ENCODE measurements around the gene GLI1.
"Not testable (repeated sequence)": the region's sequence is repeated elsewhere in the genome, so short reads cannot be mapped to it uniquely, and the experiment has no call there.

GLI1 gene

DNA sequence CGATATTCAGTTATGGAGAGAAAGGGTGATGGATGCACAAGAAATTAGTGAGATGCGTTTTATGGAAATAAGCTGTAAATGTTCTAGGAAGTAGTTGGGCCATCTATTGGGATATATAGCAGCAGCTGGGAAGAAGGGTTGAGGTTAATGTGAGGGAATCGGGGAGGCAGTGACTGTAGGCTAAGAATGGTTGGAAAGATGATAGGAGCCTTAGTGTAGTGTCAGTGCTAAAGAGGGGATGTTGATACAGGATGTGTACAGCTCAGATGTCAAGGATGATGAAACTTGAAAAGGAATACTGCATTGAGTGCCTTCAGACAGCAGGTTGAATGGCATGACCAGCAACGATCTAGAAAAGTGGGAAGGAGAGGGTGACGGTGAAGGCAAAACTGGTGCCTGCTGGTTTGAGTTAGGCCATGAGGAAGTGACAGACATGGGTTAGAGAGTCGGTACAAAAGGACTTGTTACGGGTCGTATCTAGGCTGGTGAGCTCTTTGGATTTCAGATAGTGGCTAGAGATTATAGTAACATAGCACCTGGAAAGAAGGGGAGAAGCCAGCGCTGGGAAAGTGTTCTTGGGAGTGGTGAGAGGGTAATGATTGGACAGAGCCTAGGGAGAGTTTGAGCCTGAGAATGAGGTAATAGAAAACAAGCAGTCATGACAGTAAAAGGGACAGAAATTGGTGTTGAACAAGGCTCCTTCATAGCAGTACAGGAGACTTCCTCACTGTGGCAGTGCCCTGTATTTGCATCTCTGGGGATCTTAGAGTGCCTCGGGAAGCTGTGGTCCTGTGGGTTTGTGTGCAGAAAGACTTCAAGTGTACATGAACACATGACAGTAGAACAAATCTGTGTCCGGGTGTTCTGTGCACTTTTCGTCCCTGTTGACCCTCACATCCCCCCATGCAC, 37.9 kb downstream of the GLI1 start:
- DNase-seq (ENCODE audit: low spot score): no peak

DNA sequence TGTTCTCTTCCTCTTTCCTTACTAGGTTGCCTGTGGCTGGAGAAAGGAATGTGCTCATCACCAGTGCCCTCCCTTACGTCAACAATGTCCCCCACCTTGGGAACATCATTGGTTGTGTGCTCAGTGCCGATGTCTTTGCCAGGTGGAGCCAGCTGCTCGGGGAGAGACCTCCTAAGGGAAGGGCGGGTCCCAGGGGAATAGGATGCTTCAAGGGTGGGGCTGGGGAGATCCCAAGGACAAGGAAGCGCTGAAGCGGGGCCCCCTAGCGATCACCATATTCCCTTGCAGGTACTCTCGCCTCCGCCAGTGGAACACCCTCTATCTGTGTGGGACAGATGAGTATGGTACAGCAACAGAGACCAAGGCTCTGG, 38.5 kb downstream of the GLI1 start:
- DNase-seq (ENCODE audit: low spot score): no peak

DNA sequence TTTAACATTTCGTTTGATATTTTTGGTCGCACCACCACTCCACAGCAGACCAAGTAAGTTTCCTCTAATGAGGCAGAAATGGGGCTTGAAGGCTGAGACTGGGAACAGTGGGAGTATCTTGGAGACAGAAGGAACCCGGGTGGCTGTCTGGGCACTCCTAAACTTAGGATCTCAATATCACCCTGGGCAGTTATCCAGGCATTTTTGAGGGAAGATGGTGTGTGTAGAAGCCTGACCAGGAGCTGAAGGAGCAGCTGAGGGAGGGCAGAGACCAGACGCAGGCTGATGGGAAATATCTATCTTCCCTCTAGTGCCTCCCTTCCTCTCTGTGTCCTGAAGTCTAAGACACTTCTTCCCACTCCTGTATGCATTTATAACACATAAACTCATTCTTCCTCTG, 39.0 kb downstream of the GLI1 start:
- DNase-seq (ENCODE audit: low spot score): no peak

DNA sequence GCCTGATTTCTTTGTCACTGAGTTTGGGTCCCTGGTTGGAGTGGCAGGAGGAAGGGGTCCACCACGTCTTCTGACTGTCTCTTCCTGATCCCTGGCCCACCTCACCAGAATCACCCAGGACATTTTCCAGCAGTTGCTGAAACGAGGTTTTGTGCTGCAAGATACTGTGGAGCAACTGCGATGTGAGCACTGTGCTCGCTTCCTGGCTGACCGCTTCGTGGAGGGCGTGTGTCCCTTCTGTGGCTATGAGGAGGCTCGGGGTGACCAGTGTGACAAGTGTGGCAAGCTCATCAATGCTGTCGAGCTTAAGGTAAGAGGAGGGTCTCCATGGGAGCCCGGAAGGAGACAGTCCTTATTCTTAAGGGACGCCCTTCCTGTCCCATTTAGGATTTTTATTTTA, 40.6 kb downstream of the GLI1 start:
- DNase-seq (ENCODE audit: low spot score): no peak

DNA sequence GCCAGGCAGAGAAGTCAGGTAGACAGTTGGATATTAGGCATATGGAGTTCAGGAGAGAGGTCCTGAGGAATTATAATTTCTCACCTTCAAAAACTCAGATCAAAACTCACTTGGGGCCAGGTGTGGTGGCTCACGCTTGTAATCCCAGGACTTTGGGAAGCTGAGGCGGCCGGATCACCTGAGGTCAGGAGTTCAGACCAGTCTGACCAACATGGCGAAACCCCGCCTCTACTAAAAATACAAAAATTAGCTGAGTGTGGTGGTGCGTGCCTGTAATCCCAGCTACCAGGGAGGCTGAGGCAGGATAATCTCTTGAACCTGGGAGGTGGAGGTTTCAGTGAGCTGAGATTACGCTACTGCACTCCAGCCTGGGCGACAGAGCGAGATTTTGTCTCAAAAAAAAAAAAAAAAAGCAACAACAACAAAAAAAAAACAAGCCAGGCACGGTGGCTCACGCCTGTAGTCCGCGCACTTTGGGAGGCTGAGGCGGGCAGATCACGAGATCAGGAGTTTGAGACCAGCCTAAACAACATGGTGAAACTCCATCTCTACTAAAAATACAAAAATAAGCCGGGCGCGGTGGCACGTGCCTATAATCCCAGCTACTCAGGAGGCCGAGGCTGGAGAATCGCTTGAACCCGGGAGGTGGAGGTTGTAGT, 42.9 kb downstream of the GLI1 start:
- DNase-seq (ENCODE audit: low spot score): not testable (repeated sequence)

DNA sequence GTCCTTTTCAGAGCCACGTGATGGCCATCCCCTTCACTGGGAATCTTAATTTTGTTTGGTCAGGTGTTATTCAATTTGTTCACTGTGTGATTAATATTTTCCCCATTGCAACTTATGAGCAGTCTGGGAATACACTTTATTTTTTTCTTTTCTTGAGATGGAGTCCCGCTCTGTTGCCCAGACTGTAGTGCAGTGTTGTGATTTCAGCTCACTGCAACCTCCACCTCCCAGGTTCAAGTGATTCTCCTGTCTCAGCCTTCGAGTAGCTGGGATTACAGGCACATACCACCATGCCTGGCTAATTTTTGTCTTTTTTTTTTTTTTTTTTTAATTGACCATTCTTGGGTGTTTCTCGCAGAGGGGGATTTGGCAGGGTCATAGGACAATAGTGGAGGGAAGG, 47.0 kb downstream of the GLI1 start:
- DNase-seq (ENCODE audit: low spot score): not testable (repeated sequence)

DNA sequence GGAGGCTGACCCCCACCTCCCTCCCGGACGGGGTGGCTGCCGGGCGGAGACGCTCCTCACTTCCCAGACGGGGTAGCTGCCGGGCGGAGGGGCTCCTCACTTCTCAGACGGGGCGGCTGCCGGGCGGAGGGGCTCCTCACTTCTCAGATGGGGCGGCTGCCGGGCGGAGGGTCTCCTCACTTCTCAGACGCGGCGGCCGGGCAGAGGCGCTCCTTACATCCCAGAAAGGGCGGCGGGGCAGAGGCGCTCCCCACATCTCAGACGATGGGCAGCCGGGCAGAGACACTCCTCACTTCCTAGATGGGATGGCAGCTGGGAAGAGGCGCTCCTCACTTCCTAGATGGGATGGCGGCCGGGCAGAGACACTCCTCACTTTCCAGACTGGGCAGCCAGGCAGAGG, 48.2 kb downstream of the GLI1 start:
- DNase-seq (ENCODE audit: low spot score): not testable (repeated sequence)

DNA sequence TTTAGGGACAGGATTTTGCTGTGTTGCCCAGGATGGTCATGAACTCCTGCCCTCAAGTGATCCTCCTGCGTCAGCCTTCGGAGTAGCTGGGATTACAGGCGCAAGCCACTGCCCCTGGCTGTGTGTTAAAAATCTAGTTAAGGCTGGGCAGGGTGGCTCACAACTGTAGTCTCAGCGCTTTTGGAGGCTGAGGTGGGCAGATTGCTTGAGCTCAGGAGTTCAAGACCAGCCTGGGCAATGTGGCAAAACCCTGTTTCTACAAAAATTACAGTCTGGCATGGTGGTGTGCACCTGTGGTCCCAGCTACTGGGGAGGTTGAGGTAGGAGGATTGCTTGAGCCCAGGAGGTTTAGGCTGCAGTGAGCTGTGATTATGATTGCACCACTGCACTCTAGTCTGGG, 51.6 kb downstream of the GLI1 start:
- DNase-seq (ENCODE audit: low spot score): no peak

DNA sequence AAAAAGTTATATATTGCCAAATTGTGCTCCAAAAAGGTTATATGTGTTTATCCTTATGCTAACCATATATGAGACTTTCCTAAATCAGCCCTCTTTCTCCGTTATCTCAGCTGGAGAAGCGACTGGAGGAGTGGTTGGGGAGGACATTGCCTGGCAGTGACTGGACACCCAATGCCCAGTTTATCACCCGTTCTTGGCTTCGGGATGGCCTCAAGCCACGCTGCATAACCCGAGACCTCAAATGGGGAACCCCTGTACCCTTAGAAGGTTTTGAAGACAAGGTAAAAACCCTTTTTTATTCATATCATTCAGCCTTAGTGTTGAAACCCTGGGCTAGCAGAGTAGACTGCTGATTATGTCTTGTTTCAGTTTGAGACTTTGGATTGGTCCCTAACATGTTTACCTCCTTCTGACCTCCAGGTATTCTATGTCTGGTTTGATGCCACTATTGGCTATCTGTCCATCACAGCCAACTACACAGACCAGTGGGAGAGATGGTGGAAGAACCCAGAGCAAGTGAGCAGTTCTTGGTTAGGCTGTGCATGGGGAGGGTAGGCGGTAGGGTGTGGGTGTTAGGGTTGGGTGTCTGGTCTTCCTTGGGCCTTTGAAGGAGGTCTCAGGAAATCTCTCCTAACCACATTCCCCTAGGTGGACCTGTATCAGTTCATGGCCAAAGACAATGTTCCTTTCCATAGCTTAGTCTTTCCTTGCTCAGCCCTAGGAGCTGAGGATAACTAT, 52.2 kb downstream of the GLI1 start:
- DNase-seq (ENCODE audit: low spot score): no peak

DNA sequence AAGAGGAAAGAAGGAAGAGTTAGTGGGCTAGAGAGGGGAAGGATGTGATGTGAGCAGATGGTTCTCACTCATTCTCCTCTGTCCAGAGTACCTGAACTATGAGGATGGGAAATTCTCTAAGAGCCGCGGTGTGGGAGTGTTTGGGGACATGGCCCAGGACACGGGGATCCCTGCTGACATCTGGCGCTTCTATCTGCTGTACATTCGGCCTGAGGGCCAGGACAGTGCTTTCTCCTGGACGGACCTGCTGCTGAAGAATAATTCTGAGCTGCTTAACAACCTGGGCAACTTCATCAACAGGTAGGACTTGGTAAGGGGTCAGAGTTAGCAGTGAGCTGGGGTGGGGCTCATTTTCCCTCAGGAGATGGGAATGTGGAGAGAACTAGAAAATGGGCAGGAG, 53.1 kb downstream of the GLI1 start:
- DNase-seq (ENCODE audit: low spot score): no peak

DNA sequence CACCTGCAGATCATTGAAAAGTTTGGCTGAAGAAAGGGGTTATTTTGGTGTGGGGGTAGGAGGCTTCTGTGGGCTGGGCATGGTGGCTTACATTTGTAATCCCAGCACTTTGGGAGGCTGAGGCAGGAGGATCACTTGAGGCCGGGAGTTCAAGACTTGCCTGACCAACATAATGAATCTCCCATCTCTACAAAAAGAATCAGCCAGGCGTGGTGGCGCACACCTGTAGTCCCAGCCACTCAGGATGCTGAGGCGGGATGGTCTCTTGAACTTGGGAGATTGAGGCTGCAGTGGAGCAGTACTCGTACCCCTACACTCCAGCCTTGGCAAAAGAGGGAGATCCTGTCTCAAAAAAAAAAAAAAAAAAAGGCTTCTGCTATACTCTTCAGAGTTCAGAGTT, 53.7 kb downstream of the GLI1 start:
- DNase-seq (ENCODE audit: low spot score): no peak

DNA sequence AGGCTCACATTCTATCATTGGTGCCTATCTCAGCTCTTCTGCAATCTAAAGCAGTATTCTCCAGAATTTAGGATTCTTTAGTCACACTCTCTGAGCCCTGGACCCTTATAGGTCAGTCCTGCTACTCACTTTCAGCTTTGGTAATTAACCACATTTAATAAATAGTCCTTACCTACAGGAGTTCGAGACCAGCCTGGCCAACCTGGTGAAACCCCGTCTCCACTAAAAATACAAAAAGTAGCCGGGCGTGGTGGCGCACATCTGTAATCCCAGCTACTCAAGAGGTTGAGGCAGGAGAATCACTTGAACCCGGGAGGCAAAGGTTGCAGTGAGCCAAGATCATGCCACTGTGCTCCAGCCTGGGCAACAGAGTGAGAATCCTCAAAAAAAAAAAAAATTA, 54.1 kb downstream of the GLI1 start:
- DNase-seq (ENCODE audit: low spot score): not testable (repeated sequence)

DNA sequence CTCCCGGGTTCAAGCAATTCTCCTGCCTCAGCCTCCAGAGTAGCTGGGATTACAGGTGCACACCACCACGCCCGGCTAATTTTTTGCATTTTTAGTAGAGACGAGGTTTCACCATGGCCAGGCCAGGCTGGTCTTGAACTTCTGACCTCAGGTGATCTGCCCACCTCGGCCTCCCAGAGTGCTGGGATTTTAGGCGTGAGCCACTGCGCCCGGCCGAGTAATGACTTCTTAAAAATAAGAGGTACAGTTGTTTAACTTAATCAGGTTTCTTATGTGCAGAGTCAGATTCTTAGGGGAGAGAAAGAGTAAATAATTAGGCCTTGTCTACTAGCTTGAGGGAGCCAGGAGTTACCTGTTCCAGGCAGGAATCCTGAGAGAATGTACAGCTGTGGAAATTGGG, 54.7 kb downstream of the GLI1 start:
- DNase-seq (ENCODE audit: low spot score): not testable (repeated sequence)

DNA sequence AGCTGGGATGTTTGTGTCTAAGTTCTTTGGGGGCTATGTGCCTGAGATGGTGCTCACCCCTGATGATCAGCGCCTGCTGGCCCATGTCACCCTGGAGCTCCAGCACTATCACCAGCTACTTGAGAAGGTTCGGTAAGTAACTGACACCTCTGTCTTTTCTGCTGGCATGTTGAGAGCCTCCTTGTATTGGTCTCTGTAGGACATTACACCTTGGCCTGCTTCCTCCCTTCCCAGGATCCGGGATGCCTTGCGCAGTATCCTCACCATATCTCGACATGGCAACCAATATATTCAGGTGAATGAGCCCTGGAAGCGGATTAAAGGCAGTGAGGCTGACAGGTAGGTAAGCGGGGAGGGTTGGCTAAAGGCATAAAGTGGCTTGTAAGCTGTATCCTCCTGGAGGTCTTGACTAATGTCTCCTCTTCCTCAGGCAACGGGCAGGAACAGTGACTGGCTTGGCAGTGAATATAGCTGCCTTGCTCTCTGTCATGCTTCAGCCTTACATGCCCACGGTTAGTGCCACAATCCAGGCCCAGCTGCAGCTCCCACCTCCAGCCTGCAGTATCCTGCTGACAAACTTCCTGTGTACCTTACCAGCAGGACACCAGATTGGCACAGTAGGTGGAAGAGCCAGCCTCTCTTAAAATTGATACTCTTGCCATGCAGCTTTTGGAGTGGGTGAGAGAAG, 55.3 kb downstream of the GLI1 start:
- no peak for DNase-seq (ENCODE audit: low spot score)

DNA sequence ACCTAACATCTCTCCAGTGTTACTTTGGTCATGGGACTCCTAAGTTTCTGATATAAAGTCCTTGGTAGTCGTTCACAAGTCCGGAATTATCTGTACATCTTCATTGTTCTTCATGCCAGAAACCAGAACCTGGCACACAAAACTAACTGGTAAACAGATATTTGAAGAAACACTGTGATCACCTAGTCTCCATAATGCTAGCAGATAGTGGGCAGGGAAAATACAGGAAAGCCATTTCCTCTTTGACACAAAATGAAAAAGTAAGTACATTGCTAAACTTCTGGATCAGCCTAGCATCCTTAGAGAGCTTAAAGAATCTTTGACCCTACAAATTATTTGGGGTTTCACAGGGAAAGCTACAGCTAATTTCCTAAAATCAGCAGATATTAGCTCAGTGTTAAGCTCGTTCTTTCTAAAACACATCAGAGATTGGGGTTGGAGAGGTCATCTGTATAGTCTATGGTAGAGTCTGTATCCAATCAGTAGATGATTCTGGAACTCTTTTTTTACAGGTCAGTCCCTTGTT, 55.9 kb downstream of the GLI1 start:
- no peak for DNase-seq (ENCODE audit: low spot score)

DNA sequence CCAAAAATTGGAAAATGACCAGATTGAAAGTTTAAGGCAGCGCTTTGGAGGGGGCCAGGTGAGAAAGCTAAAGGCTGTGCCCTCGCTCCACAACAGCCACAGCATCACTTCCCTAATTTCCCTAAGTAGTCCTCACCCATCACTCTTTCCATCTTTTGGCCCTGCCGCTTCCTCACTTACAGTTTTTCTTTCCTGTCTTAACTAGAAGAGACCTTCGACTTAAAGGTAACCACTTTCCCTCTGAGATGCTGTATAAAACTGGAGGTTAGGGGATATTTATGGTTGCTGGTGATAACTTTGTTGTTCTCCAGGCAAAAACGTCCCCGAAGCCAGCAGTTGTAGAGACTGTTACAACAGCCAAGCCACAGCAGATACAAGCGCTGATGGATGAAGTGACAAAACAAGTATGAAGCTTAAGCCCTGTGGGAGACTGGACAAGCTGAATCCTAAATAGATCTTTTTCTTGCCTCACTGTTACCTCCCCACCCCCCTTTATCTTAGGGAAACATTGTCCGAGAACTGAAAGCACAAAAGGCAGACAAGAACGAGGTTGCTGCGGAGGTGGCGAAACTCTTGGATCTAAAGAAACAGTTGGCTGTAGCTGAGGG, 56.5 kb downstream of the GLI1 start:
- DNase-seq (ENCODE audit: low spot score): no peak

DNA sequence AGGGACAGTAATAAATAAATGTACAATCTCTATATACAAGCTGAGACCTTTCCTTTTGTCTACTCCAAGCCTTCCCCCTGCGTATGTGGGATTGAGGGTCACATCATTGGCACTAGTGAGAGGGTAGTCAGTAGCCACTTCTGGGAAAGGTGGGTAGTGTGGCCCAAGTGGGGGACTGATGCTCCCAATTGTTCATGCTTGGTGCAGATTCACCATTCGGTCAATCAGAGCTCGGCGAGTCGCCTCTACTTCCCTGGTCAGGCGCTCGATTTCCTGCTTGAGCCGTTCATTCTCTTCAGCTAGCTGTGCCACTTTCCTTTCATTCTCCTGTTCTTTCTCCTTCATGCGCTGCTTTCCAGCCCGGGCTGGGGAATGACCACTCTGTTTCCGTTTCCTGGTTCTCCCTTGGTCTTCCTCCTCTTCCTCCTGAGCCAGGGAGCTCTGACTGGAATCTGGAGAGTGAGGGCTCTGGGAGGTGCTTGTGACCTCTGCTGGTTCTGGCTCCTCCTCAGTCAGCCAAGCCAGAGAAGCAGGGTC, 57.1 kb downstream of the GLI1 start:
- no peak for DNase-seq (ENCODE audit: low spot score)

DNA sequence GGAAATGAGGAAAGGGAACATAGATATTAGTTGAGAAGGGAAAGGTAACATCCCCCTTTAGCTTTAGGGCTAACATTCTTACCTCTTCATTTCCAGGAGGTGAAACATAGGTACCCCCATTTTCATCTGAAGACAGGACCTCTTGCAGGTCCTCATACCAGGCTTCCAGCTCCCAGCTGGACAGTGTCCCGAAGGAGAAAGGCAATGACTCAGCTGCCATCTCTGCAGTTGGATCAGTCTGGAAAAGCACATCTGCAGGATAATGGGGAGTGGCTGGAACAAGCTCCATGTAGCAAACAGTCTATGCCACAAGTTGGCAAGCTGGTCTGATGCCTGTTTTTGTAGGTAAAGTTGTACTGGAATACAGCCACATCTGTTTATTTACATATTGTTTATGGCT, 57.6 kb downstream of the GLI1 start:
- DNase-seq (ENCODE audit: low spot score): no peak

DNA sequence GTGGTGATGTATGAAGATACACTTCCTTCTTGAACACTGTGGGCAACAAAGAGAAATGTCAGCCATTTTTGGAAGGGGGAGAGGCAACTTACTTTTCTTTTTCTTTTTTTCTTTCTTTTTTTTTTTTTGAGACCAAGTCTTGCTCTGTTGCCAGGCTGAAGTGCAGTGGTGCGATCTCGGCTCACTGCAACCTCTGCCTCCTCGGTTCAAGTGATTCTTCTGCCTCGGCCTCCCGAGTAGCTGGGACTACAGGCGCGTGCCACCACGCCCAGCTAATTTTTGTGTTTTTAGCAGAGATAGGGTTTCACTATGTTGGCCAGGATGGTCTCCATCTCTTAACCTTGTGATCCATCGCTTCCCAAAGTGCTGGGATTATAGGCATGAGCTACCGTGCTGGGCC, 58.1 kb downstream of the GLI1 start:
- not testable (repeated sequence) for DNase-seq (ENCODE audit: low spot score)

DNA sequence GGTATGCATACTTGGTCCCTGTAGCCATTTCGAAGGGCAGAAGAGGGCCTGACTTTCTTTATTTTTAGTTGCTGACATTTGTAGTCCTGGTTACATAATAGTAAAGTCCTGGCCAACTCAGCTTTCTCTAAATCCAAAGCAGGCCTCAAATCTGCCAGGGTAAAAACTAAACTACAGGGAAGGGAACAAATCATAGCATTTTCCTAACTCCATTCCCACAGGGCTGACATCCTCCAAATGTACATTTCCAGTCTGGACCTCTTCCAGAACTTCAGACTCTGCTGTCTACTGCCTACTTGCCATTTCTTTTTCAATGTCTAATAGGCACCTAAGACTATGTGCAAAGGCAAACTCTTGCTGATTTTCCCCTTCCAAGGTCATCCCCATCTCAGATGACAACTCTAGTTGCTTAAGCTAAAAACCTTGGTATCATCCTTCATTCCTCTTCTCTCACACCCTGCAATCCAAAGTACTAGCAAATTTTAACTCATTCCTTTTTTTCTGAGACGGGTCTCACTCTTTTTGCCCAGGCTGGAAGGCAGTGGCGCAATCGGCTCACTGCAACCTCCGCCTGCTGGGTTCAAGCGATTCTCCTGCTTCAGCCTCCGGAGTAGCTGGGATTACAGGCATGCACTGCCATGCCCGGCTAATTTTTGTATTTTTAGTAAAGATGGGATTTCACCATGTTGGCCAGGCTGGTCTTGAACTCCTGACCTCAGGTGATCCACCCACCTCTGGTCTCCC, 58.8 kb downstream of the GLI1 start:
- peak; percentile 53 for DNase-seq (ENCODE audit: low spot score)

All from cerebellar cortex (tissue), 1 donor.